ENCODE measurements around the gene POU2F1. TPM values are rescaled to one million over a fixed set of nuclear protein-coding genes. Genes with fewer than 3 reads are reported as not detected.

POU2F1 gene
- total RNA-seq, 1 experiment from 2014 or later, result 25.3 TPM

DNA sequence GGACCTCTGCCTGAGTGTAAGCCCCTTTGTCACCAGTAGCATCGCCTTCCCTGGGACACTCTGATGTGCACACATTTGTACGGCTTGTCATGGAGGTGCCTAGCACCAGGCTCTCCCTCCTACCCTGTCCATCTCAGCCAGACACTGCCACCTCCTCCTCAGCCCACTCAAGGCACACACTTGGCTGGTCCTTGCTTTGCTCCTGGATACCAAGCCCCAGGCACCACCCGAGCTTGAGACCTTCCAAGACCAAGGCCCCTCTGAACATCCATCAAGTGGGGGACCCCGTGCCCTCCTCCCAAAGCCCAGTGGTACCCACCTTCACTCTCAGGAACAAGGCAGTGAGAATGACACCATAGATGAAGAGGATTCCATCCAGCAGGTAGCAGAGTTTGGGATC lies 219.7 kb downstream of the POU2F1 start:
- BruUV-seq (replicated peaks), result no TSS peak
- Mint-ChIP-seq H3K27ac (ENCODE audit: unreplicated experiment) (no peak overlapping the region), H3K36me3 (ENCODE audit: insufficient read depth, unreplicated experiment) (peaks cover 8% of the 10 kb centered on the region), H3K4me3 (ENCODE audit: low read depth, unreplicated experiment) (peak overlapping the region; percentile 65), H3K9me3 (ENCODE audit: low read depth, unreplicated experiment) (no peaks in the 10 kb centered on the region), H3K27me3 (ENCODE audit: unreplicated experiment) (no peaks in the 10 kb centered on the region), H3K4me1 (ENCODE audit: low read depth, unreplicated experiment) (peaks cover 19% of the 10 kb centered on the region)
- CTCF ChIA-PET, result interaction anchor here (0.8 kb wide), 1 partner anchor 279 kb away, joined by 3 read pairs; no protein-coding TSS in a partner anchor
- intact Hi-C loops (cut with micrococcal nuclease; ENCODE audit: unreplicated experiment), result loop anchor here (5.0 kb wide), 1 partner anchor 213 kb away; no protein-coding TSS in a partner anchor
- DNase-seq, result no peak
- TF ChIP-seq, protein P1, sequence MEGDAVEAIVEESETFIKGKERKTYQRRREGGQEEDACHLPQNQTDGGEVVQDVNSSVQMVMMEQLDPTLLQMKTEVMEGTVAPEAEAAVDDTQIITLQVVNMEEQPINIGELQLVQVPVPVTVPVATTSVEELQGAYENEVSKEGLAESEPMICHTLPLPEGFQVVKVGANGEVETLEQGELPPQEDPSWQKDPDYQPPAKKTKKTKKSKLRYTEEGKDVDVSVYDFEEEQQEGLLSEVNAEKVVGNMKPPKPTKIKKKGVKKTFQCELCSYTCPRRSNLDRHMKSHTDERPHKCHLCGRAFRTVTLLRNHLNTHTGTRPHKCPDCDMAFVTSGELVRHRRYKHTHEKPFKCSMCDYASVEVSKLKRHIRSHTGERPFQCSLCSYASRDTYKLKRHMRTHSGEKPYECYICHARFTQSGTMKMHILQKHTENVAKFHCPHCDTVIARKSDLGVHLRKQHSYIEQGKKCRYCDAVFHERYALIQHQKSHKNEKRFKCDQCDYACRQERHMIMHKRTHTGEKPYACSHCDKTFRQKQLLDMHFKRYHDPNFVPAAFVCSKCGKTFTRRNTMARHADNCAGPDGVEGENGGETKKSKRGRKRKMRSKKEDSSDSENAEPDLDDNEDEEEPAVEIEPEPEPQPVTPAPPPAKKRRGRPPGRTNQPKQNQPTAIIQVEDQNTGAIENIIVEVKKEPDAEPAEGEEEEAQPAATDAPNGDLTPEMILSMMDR (IDR thresholded peaks at IDR 0.05; ENCODE audit: unreplicated experiment), result no peak

DNA sequence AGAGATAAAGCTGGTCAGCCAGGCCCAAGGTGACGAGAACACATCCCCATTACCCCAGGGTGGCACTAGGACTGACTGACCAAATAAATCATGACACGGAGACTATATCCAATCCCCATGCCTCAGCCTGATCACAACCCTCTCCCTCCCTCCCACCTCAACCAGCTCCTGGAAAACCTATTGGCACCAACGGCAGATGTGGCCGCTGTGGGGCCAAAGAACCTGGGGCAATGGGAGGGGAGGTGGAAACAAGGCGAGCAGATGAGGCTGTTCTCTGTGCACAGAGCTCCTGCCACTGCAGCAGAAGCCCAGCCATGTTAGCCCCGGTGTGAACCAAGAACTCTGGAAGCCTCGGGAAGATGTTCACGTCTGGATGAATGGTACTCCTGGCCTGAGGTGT lies 220.1 kb downstream of the POU2F1 start:
- H3K27ac Mint-ChIP-seq (ENCODE audit: unreplicated experiment), result no peak overlapping the region
- DNase-seq, result no peak
- H3K27me3 Mint-ChIP-seq (ENCODE audit: unreplicated experiment), result no peaks in the 10 kb centered on the region
- H3K4me1 Mint-ChIP-seq (ENCODE audit: low read depth, unreplicated experiment), result peaks cover 19% of the 10 kb centered on the region
- CTCF ChIA-PET, result interaction anchor here (0.8 to 0.9 kb wide), 2 partner anchors 173 to 279 kb away, joined by 3 read pairs; no protein-coding TSS in a partner anchor
- intact Hi-C loops (cut with micrococcal nuclease; ENCODE audit: unreplicated experiment), result loop anchor here (5.0 kb wide), 1 partner anchor 213 kb away; no protein-coding TSS in a partner anchor
- H3K9me3 Mint-ChIP-seq (ENCODE audit: low read depth, unreplicated experiment), result no peaks in the 10 kb centered on the region
- BruUV-seq (replicated peaks), result no TSS peak
- peak overlapping the region; percentile 65 for H3K4me3 Mint-ChIP-seq (ENCODE audit: low read depth, unreplicated experiment)
- TF ChIP-seq, protein P1 (IDR thresholded peaks at IDR 0.05; ENCODE audit: unreplicated experiment), result no peak
- peaks cover 8% of the 10 kb centered on the region for H3K36me3 Mint-ChIP-seq (ENCODE audit: insufficient read depth, unreplicated experiment)

DNA sequence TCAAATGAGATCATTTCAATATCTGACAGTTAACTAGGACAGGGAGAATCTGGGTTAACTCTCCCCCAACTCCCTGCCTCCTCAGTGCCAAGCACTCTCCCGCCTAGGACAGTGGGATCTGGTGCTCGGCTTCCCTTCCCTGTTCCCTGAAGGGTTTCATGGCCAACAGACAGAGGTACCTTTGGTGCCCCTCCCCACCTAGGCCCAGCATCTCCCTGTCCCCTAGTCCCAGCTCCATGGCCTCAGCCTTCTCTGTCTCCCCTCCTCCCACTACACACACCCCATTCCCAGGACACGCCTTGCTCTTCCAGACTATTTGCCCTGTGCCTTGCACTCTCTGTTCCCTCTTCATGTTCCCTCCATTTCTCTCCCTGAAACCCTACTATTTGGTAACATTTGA lies 220.5 kb downstream of the POU2F1 start:
- peaks cover 19% of the 10 kb centered on the region for H3K4me1 Mint-ChIP-seq (ENCODE audit: low read depth, unreplicated experiment)
- peak overlapping the region; percentile 8 for H3K27ac Mint-ChIP-seq (ENCODE audit: unreplicated experiment)
- no peak for DNase-seq
- TF ChIP-seq, protein P1 (IDR thresholded peaks at IDR 0.05; ENCODE audit: unreplicated experiment), result no peak
- H3K36me3 Mint-ChIP-seq (ENCODE audit: insufficient read depth, unreplicated experiment), result peaks cover 8% of the 10 kb centered on the region
- no peak overlapping the region for H3K4me3 Mint-ChIP-seq (ENCODE audit: low read depth, unreplicated experiment)
- BruUV-seq (replicated peaks), result no TSS peak
- intact Hi-C loops (cut with micrococcal nuclease; ENCODE audit: unreplicated experiment), result loop anchor here (5.0 kb wide), 1 partner anchor 214 kb away; no protein-coding TSS in a partner anchor
- CTCF ChIA-PET, result interaction anchor here (0.9 kb wide), 1 partner anchor 173 kb away, joined by 3 read pairs; no protein-coding TSS in a partner anchor
- H3K27me3 Mint-ChIP-seq (ENCODE audit: unreplicated experiment), result no peaks in the 10 kb centered on the region
- H3K9me3 Mint-ChIP-seq (ENCODE audit: low read depth, unreplicated experiment), result no peaks in the 10 kb centered on the region

DNA sequence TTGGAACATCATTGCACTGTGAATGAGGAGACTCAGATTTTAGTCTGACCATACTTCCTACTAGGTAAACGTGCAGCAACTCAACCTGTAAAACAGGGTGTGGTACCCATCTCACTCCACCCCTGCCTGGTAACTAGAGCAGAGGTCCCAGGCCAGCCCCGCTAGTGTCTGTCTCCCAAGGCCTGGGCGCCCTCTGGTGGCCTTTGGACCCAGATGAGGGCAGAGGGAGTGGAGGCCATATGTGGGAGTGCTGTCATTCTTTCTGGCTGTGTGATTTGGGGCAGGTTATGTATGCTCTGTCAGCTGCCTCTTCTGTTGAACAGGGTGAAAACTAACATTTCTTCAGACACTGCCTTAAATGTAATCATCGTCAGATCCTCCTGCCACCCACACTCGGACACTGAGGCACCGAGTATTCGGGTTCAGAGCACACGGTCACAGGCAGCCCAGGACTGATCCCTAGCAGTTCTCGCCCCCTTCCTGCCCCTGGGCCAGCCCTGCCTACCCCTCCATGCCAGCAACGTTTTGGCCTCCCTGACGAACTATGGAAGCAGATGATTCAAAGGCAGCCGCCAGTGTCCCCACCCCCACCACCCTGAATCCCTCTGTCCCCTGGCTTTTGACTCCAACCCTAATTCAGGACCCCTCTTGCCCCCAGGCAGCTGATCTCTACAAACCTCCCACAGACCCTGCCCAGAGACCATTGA lies 221.6 kb downstream of the POU2F1 start:
- TF ChIP-seq, protein P1 (IDR thresholded peaks at IDR 0.05; ENCODE audit: unreplicated experiment), result peak; percentile 85
- CTCF ChIA-PET, result interaction anchor here (1.0 to 1.2 kb wide), 2 partner anchors 15 to 175 kb away, joined by 4 to 5 read pairs; no protein-coding TSS in a partner anchor
- no TSS peak for BruUV-seq (replicated peaks)

More for the DNA sequence above, 221.6 kb downstream of the POU2F1 start:
- Mint-ChIP-seq H3K4me1 (ENCODE audit: low read depth, unreplicated experiment) (peaks cover 19% of the 10 kb centered on the region), H3K27ac (ENCODE audit: unreplicated experiment) (peak overlapping the region; percentile 18), H3K9me3 (ENCODE audit: low read depth, unreplicated experiment) (no peaks in the 10 kb centered on the region), H3K4me3 (ENCODE audit: low read depth, unreplicated experiment) (no peak overlapping the region), H3K27me3 (ENCODE audit: unreplicated experiment) (no peaks in the 10 kb centered on the region), H3K36me3 (ENCODE audit: insufficient read depth, unreplicated experiment) (peaks cover 8% of the 10 kb centered on the region)
- intact Hi-C loops (cut with micrococcal nuclease; ENCODE audit: unreplicated experiment), result loop anchor here (1.0 to 5.0 kb wide), 5 partner anchors 41 to 532 kb away; no protein-coding TSS in a partner anchor
- DNase-seq, result peak; percentile 97
